HepG2 (cell line): ENCODE results near the gene DOCK3.

Source experiments
- EZH2 ChIP-seq: conservative IDR thresholded peaks from 2 replicates; pipeline ENCODE4 v1.6.1; 2012; ENCODE audit warnings: mild to moderate bottlenecking, low read depth, low read length, moderate library complexity
- FOSL2 ChIP-seq: sonication (generic); formaldehyde crosslinking; IDR thresholded peaks from 2 replicates; pipeline ENCODE4 v1.4.0; 2020; ENCODE audit warnings: missing genetic modification reagents
- NBN ChIP-seq: fragments of 450-650 bp; conservative IDR thresholded peaks from 2 replicates; pipeline ENCODE4 v1.6.1; 2017
- POGK ChIP-seq: sonication (generic); formaldehyde crosslinking; conservative IDR thresholded peaks from 2 replicates; pipeline ENCODE4 v1.8.0; 2022; ENCODE audit warnings: mild to moderate bottlenecking, moderate library complexity, missing genetic modification reagents
- ZNF18 ChIP-seq: sonication (generic); formaldehyde crosslinking; IDR thresholded peaks from 2 replicates; pipeline ENCODE4 v1.8.0; 2022; ENCODE audit warnings: mild to moderate bottlenecking, missing genetic modification reagents; ENCODE audit not compliant: insufficient replicate concordance
- ZNF331 ChIP-seq: sonication (generic); formaldehyde crosslinking; IDR thresholded peaks from 2 replicates; pipeline ENCODE4 v1.4.0; 2020; ENCODE audit warnings: missing genetic modification reagents
- ZNF780A ChIP-seq: sonication (generic); formaldehyde crosslinking; IDR thresholded peaks from 2 replicates; pipeline ENCODE4 v1.8.0; 2022; ENCODE audit warnings: mild to moderate bottlenecking, missing genetic modification reagents, moderate library complexity

GRCh38 chr3:50674349-50675178 lies at the start of gene DOCK3:
- TF ChIP-seq ZNF331 (CRISPR knock-in tag): no peak
- TF ChIP-seq NBN: no peak
- no peak for TF ChIP-seq ZNF18 (CRISPR knock-in tag)
- no peak for TF ChIP-seq POGK
- TF ChIP-seq ZNF780A (CRISPR knock-in tag): no peak
- no peak for TF ChIP-seq EZH2
- no peak for TF ChIP-seq FOSL2 (CRISPR knock-in tag)
